DND-41 (cell line): ENCODE measurements around the gene CPE.

ENCODE experiments used
- ATAC-seq: fragments of 200-7000 bp; cut with Tn5 transposase; 3 replicates; pipeline ENCODE4 v1.9.1; 2021; ENCODE audit warnings: low read depth; ENCODE audit not compliant: insufficient read depth
- DNase-seq: peaks from one replicate; pipeline ENCODE4 v3.0.0-alpha.2; 2020
- H2AFZ ChIP-seq: 2 replicates; pipeline ENCODE4 v1.6.0; 2012; ENCODE audit warnings: low read depth, low read length
- H3K27ac ChIP-seq: 2 replicates; pipeline ENCODE4 v1.5.1; 2012; ENCODE audit warnings: low read length, inconsistent platforms
- H3K27me3 ChIP-seq: fragments of 200-600 bp; sonication (generic); 2 replicates; pipeline ENCODE4 v1.6.0; 2012; ENCODE audit warnings: low read length, mild to moderate bottlenecking, inconsistent platforms; ENCODE audit not compliant: insufficient read depth, poor library complexity
- H3K36me3 ChIP-seq: 2 replicates; pipeline ENCODE4 v1.5.1; 2012; ENCODE audit warnings: low read length, inconsistent platforms; ENCODE audit not compliant: insufficient read depth
- H3K4me1 ChIP-seq: 2 replicates; pipeline ENCODE4 v1.5.1; 2012; ENCODE audit warnings: mild to moderate bottlenecking, low read length; ENCODE audit not compliant: insufficient read depth
- H3K4me2 ChIP-seq: 2 replicates; pipeline ENCODE4 v1.6.0; 2012; ENCODE audit warnings: mild to moderate bottlenecking, moderate library complexity, low read length, inconsistent platforms; ENCODE audit not compliant: insufficient read depth
- H3K4me3 ChIP-seq, 2 experiments: fragments of 200-600 bp in 1 of 2; shearing (Covaris generic) in 1 of 2; 2 replicates each; pipeline ENCODE4 v1.5.1; 2012 to 2016; ENCODE audit warnings: inconsistent platforms in 2 of 2, low read length in 2 of 2, mild to moderate bottlenecking in 2 of 2, low read depth in 1 of 2, moderate library complexity in 1 of 2
- H3K79me2 ChIP-seq: 2 replicates; pipeline ENCODE4 v1.6.0; 2012; ENCODE audit warnings: low read length, inconsistent platforms; ENCODE audit not compliant: insufficient read depth
- H3K9ac ChIP-seq: 2 replicates; pipeline ENCODE4 v1.6.0; 2012; ENCODE audit warnings: low read depth, mild to moderate bottlenecking, inconsistent platforms, low read length, moderate library complexity
- H3K9me3 ChIP-seq: 2 replicates; pipeline ENCODE4 v1.5.1; 2012; ENCODE audit warnings: low read length, moderate library complexity, mild to moderate bottlenecking, inconsistent platforms; ENCODE audit not compliant: insufficient read depth, severe bottlenecking
- H4K20me1 ChIP-seq: 2 replicates; pipeline ENCODE4 v1.6.0; 2012; ENCODE audit warnings: low read length; ENCODE audit not compliant: insufficient read depth
- CTCF ChIP-seq: IDR thresholded peaks from 2 replicates; pipeline ENCODE4 v1.5.1; 2012; ENCODE audit warnings: borderline replicate concordance, low read length, moderate library complexity, mild to moderate bottlenecking; ENCODE audit not compliant: poor library complexity, severe bottlenecking; ENCODE audit errors: extremely low read depth
- EZH2 ChIP-seq: IDR thresholded peaks from 3 replicates; pipeline ENCODE4 v1.6.1; 2012; ENCODE audit warnings: borderline replicate concordance, low read depth, mild to moderate bottlenecking, moderate library complexity, low read length, inconsistent platforms; ENCODE audit not compliant: severe bottlenecking

The CPE gene

GRCh38 chr4:165360985-165361670, 17.7 kb upstream of the CPE start:
- Histone ChIP-seq H3K4me2 (no peak overlapping the region), H3K27ac (no peak overlapping the region), H3K27me3 (peaks cover 24% of the 10 kb centered on the region), H3K4me1 (no peaks in the 10 kb centered on the region), H4K20me1 (no peaks in the 10 kb centered on the region), H3K4me3 (no peak overlapping the region), H3K9me3 (no peaks in the 10 kb centered on the region), H3K79me2 (no peaks in the 10 kb centered on the region), H3K9ac (no peak overlapping the region), H3K36me3 (no peaks in the 10 kb centered on the region), H2AFZ (no peak overlapping the region)
- ATAC-seq: no peak
- no peak for DNase-seq
- TF ChIP-seq EZH2 (no peak), CTCF (no peak)

- Histone ChIP-seq H3K79me2 (no peaks in the 10 kb centered on the region), H3K9me3 (no peaks in the 10 kb centered on the region), H3K27ac (no peak overlapping the region), H3K4me1 (no peaks in the 10 kb centered on the region), H3K27me3 (peaks cover 24% of the 10 kb centered on the region), H2AFZ (no peak overlapping the region), H3K9ac (no peak overlapping the region), H4K20me1 (no peaks in the 10 kb centered on the region), H3K36me3 (no peaks in the 10 kb centered on the region), H3K4me3 (no peak overlapping the region), H3K4me2 (no peak overlapping the region)
- no peak for TF ChIP-seq EZH2
- no peak for TF ChIP-seq CTCF
- no peak for ATAC-seq
- DNase-seq: no peak
Measured at GRCh38 chr4:165361810-165362209, 17.0 kb upstream of the CPE start.

- DNase-seq: no peak
- Histone ChIP-seq H3K27ac (no peak overlapping the region), H3K36me3 (no peaks in the 10 kb centered on the region), H3K79me2 (no peaks in the 10 kb centered on the region), H3K9ac (no peak overlapping the region), H3K9me3 (no peaks in the 10 kb centered on the region), H3K4me3 (no peak overlapping the region), H4K20me1 (no peaks in the 10 kb centered on the region), H3K27me3 (peaks cover 19% of the 10 kb centered on the region), H3K4me1 (no peaks in the 10 kb centered on the region), H2AFZ (no peak overlapping the region), H3K4me2 (no peak overlapping the region)
- no peak for TF ChIP-seq EZH2
- TF ChIP-seq CTCF: no peak
- no peak for ATAC-seq
Measured at GRCh38 chr4:165364452-165365080, 14.2 kb upstream of the CPE start.
